ENCODE results near the gene SMARCD2.

DNA sequence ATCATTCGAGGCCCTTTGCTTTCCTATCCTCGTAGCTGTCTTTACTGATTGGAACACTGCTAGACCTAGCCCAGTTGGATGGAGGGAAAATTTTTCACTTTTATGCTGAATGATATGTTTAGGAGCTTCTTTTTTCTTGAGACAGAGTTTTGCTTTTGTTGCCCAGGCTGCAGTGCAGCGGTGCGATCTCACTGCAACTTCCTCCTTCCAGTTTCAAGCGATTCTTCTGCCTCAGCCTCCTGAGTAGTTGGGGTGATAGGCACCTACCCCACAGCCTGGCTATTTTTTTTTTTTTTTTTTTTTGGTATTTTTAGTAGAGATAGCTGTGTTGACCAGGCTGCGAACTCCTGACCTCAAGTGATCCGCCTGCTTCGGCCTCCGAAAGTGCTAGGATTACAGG is 32.5 kb downstream of the SMARCD2 start:
- TF ChIP-seq EP300 (IDR thresholded peaks at IDR 0.05; ENCODE audit: borderline replicate concordance) (no peak), CEBPB (IDR thresholded peaks at IDR 0.05) (no peak), CREB1 (IDR thresholded peaks at IDR 0.05; ENCODE audit: low read depth) (no peak)

Measured in Ishikawa (cell line).